Measurements from ENCODE around the gene LRRC75B. TPM values are rescaled to one million over a fixed set of nuclear protein-coding genes. Genes with fewer than 3 reads are reported as not detected.
A peak's percentile ranks its signal among the peaks of the same experiment; 100 is the strongest.

LRRC75B gene
- total and polyA plus RNA-seq, 3 donors from 2014 or later, result 33.0 to 162 (median 120) TPM

GRCh38 chr22:24585927-24586546 is 6.8 kb downstream of the LRRC75B start:
- Histone ChIP-seq H3K27ac (no peak overlapping the region), H3K4me3 (no peak overlapping the region), H3K4me1 (peaks cover 61% of the 10 kb centered on the region), H3K9me3 (no peaks in the 10 kb centered on the region), H3K27me3 (no peaks in the 10 kb centered on the region), H3K36me3 (ENCODE audit: low read depth, missing control alignments) (no peaks in the 10 kb centered on the region)
- no peak for DNase-seq
- intact Hi-C loops (cut with DNase I; ENCODE audit: low total_unique reads), result no loop called here
- WGBS, 2 donors, result 84 to 96% methylated on average over 9 to 24 of the region's 24 CpGs
- TF ChIP-seq POLR2A (IDR thresholded peaks at IDR 0.05), result no peak
- TF ChIP-seq, protein P1, sequence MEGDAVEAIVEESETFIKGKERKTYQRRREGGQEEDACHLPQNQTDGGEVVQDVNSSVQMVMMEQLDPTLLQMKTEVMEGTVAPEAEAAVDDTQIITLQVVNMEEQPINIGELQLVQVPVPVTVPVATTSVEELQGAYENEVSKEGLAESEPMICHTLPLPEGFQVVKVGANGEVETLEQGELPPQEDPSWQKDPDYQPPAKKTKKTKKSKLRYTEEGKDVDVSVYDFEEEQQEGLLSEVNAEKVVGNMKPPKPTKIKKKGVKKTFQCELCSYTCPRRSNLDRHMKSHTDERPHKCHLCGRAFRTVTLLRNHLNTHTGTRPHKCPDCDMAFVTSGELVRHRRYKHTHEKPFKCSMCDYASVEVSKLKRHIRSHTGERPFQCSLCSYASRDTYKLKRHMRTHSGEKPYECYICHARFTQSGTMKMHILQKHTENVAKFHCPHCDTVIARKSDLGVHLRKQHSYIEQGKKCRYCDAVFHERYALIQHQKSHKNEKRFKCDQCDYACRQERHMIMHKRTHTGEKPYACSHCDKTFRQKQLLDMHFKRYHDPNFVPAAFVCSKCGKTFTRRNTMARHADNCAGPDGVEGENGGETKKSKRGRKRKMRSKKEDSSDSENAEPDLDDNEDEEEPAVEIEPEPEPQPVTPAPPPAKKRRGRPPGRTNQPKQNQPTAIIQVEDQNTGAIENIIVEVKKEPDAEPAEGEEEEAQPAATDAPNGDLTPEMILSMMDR (IDR thresholded peaks at IDR 0.05), result no peak

DNA sequence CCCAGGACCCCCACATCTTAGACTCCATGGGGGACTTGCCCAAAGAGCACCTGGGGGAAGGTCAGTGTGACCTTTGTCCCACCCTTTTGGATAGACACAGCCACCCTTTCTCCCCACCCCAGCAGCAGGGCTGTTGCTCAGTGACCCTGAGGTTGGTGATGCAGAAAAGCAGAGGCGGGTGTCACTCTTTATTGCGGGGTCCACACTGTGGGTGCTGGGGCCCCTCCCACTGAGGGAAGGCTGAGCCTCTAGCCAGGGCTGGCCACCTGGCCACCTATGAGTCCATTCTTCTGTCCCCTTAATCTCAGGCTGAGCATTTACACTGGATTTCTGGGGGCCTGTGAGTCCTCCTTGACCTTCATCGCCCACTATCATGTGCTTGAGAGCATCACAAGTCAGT is 7.4 kb downstream of the LRRC75B start:
- H3K36me3 ChIP-seq (ENCODE audit: low read depth, missing control alignments), result no peaks in the 10 kb centered on the region

DNA sequence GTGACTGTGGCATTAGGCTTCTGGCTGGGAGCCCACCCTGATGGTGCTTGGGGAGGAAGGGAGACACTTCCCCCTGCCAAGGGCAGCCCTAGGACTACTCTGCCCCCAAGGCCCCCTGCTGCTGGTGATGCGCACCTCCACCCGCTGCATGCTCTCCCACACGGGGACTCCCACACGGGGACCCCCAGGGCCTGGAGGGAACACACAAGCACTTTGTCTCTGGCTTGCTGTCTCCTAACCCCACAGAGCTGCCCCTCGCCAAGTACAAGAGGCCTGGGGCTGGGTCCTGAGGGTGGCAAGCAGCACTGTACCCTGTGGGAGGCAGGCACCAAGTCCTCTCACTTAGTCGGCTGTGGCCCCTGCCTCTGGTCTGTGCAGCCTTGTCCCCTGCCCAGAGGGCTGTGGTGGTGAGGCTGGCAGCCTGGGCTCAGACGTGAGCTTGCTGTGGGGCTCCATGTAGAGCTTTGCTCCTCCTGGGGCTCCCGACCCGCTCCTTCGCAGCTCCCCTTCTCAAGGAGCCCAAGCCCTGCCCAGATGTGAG is 7.9 kb downstream of the LRRC75B start:
- Histone ChIP-seq H3K27ac (peak overlapping the region; percentile 76 to 81), H3K27me3 (no peaks in the 10 kb centered on the region), H3K9me3 (no peaks in the 10 kb centered on the region), H3K4me1 (peaks cover 50% of the 10 kb centered on the region), H3K4me3 (no peak overlapping the region), H3K36me3 (ENCODE audit: low read depth, missing control alignments) (no peaks in the 10 kb centered on the region)
- no peak for DNase-seq
- TF ChIP-seq, protein P1 (IDR thresholded peaks at IDR 0.05), result no peak
- no peak for TF ChIP-seq POLR2A (IDR thresholded peaks at IDR 0.05)
- 59 to 100% methylated on average over 1 to 10 of the region's 10 CpGs for WGBS, 2 donors
- intact Hi-C loops (cut with DNase I; ENCODE audit: low total_unique reads), result no loop called here

More for the DNA sequence above, 7.4 kb downstream of the LRRC75B start:
- WGBS, 2 donors, result 97 to 100% methylated on average over 1 to 3 of the region's 3 CpGs
- no peak for DNase-seq
- Histone ChIP-seq H3K4me3 (no peak overlapping the region), H3K27me3 (no peaks in the 10 kb centered on the region), H3K4me1 (peaks cover 55% of the 10 kb centered on the region), H3K27ac (peak overlapping the region in 1 of 2 donors; percentile 81), H3K9me3 (no peaks in the 10 kb centered on the region)
- no peak for TF ChIP-seq POLR2A (IDR thresholded peaks at IDR 0.05)
- TF ChIP-seq, protein P1 (IDR thresholded peaks at IDR 0.05), result no peak
- intact Hi-C loops (cut with DNase I; ENCODE audit: low total_unique reads), result no loop called here

- TF ChIP-seq, protein P1 (IDR thresholded peaks at IDR 0.05), result no peak
- no peak for TF ChIP-seq POLR2A (IDR thresholded peaks at IDR 0.05)
- WGBS, 2 donors, result 69 to 79% methylated on average over 5 of the region's 5 CpGs
- H3K36me3 ChIP-seq (ENCODE audit: low read depth, missing control alignments), result no peaks in the 10 kb centered on the region
These were observed 8.6 kb downstream of the LRRC75B start for GRCh38 chr22:24584166-24584790.

More at GRCh38 chr22:24584166-24584790, 8.6 kb downstream of the LRRC75B start:
- no peaks in the 10 kb centered on the region for H3K27me3 ChIP-seq
- H3K27ac ChIP-seq, result peak overlapping the region; percentile 76 to 81
- H3K4me1 ChIP-seq, result peaks cover 43% of the 10 kb centered on the region
- no peak for DNase-seq
- H3K4me3 ChIP-seq, result no peak overlapping the region
- H3K9me3 ChIP-seq, result no peaks in the 10 kb centered on the region
- intact Hi-C loops (cut with DNase I; ENCODE audit: low total_unique reads), result no loop called here

Measured in testis (tissue), 3 donors.